GM18526 (cell line): ENCODE measurements around the gene NXPH3.

Source experiments
- POLR2A ChIP-seq: IDR thresholded peaks from 3 replicates; pipeline ENCODE4 v1.6.1; 2011; ENCODE audit not compliant: insufficient read length; ENCODE audit errors: extremely low read depth

NXPH3 gene

DNA sequence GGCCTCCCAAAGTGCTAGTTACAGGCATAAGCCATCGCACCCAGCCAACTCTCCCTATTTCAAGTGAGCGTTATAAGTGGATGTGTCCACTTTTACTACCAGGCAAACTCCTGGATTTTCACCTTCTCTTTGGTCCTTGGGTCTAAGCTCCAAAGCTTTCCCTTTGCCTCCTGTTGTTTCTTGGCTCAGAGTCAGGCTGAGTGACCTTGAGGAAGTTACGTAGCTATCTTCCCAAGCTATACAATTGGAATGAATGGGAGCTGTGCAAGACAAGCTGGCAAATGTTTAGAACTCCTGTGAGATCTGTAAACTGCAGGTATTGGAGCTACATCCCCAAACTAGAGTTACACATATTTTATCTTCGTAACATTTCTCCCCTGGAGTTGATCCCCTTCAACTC, 20.3 kb downstream of the NXPH3 start:
- no peak for TF ChIP-seq POLR2A

DNA sequence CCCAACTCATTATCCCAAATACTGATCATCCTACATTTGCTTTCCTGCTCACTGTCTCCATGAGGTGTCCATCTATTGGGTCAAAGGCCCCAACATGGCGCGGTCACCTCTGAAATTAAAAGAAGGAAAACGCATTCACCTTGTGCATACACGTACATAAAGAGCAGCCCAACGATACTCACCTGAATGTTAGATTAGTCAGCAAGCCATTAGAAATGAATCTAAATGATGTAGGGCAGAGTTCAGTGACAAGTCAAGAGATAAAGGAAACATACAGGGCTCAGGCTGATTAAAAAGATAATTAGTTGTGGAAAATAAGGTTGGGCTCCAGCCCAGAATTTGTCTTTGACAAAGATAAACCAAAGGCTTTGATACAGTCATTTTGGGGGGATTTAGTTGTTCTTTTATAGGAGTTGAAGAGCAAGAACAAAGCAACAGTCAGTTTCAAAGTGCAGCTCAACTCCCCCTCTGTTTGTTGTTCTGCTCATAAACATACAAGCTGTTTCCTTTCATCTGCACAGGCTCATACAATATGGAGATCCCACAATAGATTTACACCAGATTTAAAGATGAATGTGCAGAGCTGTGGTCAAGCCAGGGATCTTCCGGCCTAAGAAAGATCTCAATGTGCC, 21.1 kb downstream of the NXPH3 start:
- no peak for TF ChIP-seq POLR2A

DNA sequence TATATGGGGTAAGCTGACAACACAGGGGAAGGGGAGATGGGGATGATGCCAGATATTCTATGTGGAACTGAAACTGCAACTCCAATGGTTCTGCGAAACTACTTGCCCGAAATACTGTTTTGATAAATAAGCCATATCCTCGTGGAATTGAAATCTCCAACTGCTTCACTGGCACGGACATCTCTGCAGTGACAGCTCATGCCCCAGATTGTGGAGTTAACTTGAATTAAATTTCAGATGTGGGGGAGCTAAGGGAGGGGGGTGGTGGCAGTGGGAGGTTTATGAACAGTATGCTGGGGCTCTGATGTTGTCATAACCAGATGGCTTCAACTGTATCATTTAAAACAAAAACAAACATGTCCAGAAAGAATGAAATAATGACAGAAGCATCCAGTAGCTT, 21.8 kb downstream of the NXPH3 start:
- no peak for TF ChIP-seq POLR2A

DNA sequence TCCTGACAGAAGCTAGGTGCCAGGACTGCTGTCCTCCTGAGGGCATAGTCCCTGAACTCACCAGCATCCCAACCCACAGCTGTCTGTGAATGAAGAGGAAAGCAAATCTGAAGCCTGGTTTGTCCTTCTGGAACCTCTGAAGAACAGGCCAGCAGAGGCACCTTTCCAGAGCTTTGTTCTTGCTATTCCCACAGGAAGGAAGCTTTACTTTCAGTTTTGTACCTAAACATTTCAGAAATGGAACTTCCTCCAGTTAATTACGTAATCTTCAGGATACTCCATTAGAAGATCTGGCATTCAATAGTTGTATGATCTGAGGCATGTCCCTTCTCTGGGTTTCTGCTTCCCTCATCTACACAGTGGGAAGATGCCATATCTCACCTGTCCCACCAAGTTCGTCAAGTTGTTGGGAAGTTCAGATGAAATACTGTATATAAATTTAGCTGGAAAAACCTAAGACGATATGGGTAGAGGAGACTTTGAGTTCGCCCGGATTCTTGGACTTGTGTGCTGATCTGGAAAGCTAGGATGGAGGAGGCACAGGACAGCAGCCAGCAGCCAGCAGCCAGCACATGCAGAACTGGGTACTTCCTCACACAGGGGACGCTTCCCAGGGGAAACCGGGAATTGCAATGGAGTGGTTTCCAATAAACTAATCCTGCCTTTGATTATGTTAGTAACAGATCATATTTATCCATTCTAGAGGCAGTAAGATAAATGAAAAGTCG, 22.4 kb downstream of the NXPH3 start:
- no peak for TF ChIP-seq POLR2A

DNA sequence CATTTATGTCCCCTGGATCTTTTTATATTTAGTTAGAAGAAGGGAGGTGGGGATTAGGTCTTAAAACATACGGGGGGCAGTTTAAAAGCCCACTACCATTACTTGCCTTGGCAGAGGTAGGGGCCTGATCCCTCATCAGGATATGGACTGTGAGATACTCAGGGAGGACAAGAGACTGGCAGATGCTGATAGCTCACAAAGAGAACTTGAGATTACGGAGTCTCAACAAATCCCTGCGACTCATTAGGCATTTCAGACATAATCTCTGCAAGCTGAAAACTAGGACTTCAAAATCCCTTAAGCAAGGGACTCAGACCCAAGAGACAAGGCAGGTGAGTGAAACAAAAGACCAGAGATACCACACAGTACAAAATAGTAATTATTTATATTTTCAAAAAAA, 23.2 kb downstream of the NXPH3 start:
- no peak for TF ChIP-seq POLR2A

DNA sequence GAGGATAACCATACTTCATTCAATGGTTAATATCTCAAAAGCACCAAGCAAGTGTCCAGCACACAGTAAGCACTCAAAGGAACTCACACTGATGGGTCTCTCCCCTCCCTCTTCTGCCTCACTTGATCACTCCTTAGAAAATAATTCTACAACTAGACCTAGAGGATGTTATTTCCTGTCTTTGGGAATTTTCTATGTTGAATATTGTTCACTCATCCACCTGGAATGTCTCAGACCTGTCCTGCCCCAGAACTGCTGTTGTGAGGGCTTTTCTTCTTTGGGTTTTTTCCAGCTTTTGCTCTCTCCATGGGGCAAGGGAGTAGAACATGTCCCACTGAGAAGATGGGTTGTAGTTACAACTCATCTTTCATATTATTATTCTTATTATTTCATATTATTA, 25.3 kb downstream of the NXPH3 start:
- TF ChIP-seq POLR2A = no peak

DNA sequence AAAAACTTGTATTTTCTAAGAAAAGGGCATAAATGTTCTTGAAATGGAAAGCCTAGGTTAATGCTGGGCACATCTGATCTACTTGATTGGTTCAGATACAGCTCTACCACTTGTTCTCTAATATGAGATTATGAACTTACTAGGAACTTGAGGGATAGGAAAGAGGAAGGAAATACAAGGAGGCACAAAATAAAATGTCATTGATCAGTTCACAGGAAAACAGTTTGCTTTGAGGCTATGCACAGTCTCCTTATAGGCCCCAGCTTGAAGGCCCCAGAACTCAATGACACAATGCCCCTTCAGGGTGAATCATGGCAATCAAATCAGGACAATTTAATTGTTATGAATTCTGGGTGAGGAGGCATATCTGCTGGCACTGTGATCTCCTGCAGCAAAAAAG, 27.1 kb downstream of the NXPH3 start:
- no peak for TF ChIP-seq POLR2A

DNA sequence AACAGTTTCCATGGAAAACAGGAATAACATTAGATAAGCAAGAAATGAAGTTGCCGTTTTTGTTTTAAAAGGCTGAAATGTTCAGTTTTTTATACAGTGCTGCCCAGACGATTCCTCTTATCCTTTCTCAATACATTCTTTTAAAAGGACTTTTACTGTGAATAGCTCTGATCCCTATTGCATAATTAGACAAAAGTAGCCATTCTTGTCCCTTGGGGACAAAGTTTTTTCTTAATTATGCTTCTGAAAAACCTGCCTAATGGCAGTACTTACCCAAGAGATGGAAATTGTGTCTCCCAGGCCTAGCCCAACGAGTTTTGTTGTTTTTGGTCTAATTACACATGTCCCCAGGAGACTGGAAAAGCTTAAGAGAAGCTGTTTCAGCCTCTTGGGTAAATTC, 27.6 kb downstream of the NXPH3 start:
- TF ChIP-seq POLR2A = no peak

DNA sequence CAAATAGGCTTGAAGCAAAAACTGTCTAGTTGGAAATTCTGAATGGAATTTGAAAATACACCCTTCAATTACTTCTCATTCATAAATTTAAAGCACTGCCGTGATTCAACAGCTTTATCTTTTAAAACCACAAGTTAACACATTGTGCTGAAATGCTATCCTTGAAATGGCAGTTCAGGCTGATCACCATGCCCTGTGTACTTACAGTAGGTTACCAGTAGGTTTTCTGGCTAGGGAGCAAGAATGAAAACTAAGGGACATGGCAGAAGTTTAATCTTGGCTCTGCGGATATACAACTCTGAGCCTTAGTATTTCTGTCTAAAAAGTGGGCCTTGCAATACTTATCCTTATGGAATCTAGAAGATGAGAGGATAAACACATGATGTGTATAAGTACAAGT, 28.0 kb downstream of the NXPH3 start:
- no peak for TF ChIP-seq POLR2A

DNA sequence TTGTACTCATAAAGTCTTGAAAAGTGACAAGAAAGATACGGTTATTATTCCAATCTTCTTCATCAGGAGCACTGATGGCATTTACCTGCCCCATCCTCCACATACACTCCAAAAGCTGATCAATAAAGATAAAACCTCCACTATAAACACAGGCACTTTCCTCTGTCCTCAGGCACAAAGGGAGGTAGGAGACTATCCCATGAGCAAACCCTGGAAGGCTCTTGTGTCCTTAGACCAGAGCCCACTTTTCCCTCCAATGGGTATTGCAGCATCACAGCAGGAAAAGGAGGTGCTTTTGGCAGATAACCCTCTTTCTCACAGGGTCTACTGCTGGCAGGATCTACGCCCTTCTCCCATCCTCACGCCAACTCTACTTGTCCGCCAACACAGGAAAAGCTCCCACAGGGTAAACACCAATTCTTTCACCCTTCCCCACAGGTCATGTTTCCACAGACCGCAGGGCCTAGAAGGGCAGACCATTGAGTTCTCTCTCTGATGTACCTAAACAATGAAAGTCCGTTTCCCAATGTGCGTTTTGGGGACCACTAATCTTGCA, 28.7 kb downstream of the NXPH3 start:
- TF ChIP-seq POLR2A = no peak

DNA sequence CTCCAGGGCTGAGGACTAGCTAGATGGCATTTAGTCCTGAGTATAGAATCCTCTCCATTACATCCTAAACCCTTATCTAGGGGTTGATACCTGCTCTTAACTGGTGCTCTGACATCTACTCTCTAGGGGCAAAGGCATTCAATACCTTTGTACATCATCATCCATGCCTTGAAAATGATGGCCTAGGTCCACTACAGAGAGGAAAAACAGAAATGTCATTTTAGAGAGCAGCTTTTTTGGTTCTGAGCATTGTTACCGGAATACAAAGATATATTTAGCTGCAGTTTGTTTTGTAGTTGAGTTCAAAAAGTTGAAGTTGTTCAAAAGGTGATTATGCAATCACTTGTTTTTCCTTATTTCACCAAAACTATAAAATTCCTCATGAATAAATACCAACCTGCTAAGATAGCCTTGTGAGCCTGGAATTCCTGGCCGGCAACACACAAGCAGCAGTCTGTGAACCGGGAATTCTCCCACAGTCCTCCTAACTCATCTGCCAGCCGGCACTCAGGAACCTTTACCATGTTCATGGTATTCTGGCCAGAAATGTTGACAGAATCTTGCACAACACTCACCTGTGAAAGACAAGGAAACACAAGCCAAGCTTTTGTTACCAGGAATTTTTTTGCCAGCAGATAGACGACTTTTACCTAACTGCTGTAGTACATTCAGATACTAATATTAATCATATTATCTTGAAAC, 35.4 kb downstream of the NXPH3 start:
- no peak for TF ChIP-seq POLR2A

DNA sequence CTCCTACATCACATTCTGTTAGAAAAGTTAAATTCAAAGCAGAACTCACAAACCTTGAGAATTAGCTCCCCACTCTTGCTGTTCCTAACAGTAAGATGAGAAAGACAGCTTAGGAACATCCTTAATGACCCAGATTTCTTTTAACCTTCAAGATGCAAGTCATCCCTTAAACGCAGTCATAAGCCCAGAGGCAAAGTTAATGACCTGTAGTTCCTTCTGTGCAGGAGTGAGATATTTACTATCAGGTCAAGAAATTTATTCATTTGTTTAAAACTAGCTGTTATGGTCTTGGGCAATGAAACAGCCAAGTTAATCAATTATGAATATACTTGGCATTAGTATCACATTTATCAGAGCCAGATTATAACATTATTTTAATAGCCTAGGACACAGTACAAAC, 37.1 kb downstream of the NXPH3 start:
- TF ChIP-seq POLR2A = no peak

DNA sequence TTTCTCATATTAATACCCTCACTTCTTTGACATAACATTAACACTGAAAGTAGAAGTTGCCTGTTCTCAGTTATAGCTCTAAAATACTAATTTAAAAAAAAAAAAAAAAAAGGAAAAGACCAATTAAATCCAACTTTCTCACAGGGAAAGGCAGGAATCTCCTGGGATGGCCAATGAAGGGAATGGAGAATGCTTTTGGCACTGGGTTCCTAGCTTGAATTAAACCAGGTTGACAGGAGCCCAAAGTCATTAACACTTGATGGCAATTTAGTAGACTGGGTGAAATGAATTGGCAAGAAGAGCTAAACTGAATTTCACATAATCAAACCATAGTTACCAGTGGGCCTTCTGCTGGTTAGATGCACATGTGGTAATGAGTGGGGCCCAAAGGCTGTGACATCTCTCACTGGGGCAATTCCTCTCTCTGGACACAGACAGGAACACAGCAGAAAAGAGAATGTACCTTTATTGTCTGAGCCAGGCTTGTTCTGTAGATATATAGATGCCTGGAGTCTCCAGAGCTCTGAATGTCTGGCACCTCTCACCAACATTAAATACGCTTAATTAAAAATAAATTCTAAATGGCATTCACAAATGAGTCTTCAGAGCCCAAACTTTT, 37.6 kb downstream of the NXPH3 start:
- no peak for TF ChIP-seq POLR2A

DNA sequence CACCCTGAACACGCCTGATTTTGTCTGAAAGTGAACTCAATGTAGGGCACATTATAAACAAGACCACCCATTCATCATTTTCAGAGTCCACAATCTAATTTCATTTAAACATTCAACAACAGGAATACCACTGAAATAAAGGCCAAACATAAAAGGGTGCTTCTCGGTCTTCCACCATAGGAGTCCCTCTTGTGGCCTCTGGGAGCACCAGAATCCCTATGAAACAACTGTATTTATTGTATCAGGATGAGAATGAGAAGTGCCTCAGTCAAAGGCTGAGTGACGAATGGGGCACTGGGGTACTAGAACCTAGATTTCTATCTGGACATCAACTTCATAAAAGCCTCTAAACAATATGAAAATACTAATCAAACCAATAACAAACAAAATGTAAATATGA, 40.4 kb downstream of the NXPH3 start:
- TF ChIP-seq POLR2A = no peak

DNA sequence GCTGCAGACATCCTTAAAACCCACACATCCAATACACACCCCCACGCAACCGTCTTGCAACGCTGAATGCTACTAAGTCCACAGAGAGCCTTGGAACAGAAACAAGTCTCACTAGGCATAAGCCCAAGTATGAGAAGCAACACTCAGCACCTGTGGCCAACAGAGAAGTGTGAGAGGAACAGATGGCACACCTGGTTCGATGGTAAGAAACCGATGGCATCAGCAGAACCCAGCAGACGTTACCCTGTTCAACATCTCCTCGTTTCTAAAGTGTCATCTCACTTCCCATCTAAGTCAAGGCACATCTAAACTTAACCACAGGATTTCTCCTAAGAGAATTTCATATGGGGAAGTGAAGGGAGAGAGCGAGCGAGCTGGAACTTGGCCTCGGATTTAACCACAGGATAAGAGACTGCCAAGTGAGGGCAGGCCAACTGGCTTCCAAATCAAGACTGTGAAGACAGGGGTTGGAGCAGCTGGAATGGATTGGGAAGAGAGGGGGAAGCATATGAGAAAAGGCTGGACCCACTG, 41.0 kb downstream of the NXPH3 start:
- no peak for TF ChIP-seq POLR2A

DNA sequence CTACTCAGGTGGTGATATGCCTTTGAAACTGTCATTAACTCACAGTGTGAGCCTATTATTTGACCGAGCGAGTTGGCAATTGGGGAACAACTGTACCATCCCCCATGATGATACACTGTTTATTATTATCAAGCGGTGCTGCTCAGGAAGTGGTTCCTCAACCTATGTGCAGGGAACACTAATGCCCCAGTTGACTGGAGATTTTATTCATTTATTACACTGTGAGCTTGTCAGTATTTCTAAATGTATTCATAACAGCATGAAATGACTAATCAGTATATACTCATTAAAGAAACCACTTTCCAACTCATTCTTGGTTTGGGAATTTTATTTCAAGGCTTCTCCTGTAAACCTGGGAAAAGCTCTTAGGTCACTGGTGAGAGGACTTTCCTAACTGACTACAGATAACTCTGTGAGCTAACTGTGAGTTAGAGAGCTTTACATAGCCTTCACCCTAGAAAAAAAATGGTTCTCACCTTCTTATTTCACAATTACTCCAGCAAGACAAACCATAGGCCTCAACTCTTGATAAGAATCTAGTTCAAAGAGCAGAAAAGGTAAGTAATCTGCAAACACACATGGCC, 42.4 kb downstream of the NXPH3 start:
- TF ChIP-seq POLR2A = no peak

DNA sequence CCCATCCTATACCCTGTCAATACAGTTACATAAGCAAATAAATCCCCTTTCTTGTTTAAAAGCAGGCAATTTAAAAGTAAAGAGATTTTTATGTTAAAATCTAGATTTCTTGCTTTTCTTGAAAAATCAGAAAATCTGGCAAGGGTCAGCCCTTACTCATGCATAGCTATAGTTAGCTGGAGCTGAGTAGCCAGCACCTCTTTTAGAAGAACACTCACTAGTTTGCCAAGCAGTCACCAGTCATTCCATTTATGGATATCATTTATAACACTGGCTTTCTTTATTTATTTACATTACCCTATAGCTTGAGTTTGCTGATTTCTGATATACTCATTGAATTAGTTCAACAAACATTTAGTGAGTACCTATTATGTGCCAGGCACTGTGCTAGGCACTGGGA, 45.7 kb downstream of the NXPH3 start:
- no peak for TF ChIP-seq POLR2A
